Right lobe of liver (tissue), 4 donors: ENCODE results near the gene MYO16.

Experiments used
- CTCF ChIP-seq, 4 donors: fragments of 200-600 bp in 3 of 4; fragments of 450-650 bp in 1 of 4; IDR thresholded peaks; one replicate each; pipeline versions ENCODE4 v1.5.1 to v1.8.0; 2016 to 2022; ENCODE audit warnings: antibody characterized with exemption in 4 of 4, mild to moderate bottlenecking in 2 of 4
- POLR2A ChIP-seq: fragments of 450-650 bp; IDR thresholded peaks from one replicate; pipeline ENCODE4 v1.6.1; 2017; ENCODE audit warnings: antibody characterized with exemption, mild to moderate bottlenecking
- donor health status: DM: no; HTN: no; CAD: no.
- donor health status: DM: no; HTN: no; CAD: no.
- donor health status: DM: no; HTN: yes; CAD: no.

GRCh38 chr13:108917581-108917980 is 288.2 kb downstream of the MYO16 start:
- TF ChIP-seq CTCF (IDR thresholded peaks at IDR 0.05) (no peak), POLR2A (no peak)
